CD4-positive, alpha-beta T cell treated with Interleukin-15 for 4 hours (primary cell): ENCODE results near the gene GOLIM4.
"Not testable (repeated sequence)": the region's sequence is repeated elsewhere in the genome, so short reads cannot be mapped to it uniquely, and the experiment has no call there.

Experiments
- DNase-seq: peaks from one replicate; pipeline ENCODE4 v3.0.0-alpha.2; 2020; ENCODE audit warnings: low spot score

Gene GOLIM4

GRCh38 chr3:168048414-168049330 lies 47.1 kb downstream of the GOLIM4 start:
- no peak for DNase-seq

GRCh38 chr3:168047936-168048335 lies 47.8 kb downstream of the GOLIM4 start:
- DNase-seq = no peak

- DNase-seq = peak; percentile 32
These were observed 48.4 kb downstream of the GOLIM4 start for GRCh38 chr3:168047190-168047795.

- no peak for DNase-seq
These were observed 51.7 kb downstream of the GOLIM4 start for GRCh38 chr3:168044049-168044448.

GRCh38 chr3:168040607-168041208 lies 55.0 kb downstream of the GOLIM4 start:
- DNase-seq = no peak

- DNase-seq = no peak
These were observed 58.7 kb downstream of the GOLIM4 start for GRCh38 chr3:168037020-168037419.

- no peak for DNase-seq
These were observed 59.1 kb downstream of the GOLIM4 start for GRCh38 chr3:168036619-168037018.

- no peak for DNase-seq
These were observed 61.4 kb downstream of the GOLIM4 start for GRCh38 chr3:168034152-168034928.

- DNase-seq = no peak
These were observed 65.1 kb downstream of the GOLIM4 start for GRCh38 chr3:168030577-168030976.

GRCh38 chr3:168029705-168030104 lies 66.0 kb downstream of the GOLIM4 start:
- DNase-seq = no peak

- DNase-seq = no peak
These were observed 67.6 kb downstream of the GOLIM4 start for GRCh38 chr3:168028086-168028485.

GRCh38 chr3:168026764-168027163 lies 69.0 kb downstream of the GOLIM4 start:
- no peak for DNase-seq

GRCh38 chr3:168025076-168025475 lies 70.6 kb downstream of the GOLIM4 start:
- no peak for DNase-seq

- DNase-seq = no peak
These were observed 71.2 kb downstream of the GOLIM4 start for GRCh38 chr3:168024537-168024941.

GRCh38 chr3:168021737-168022450 lies 73.8 kb downstream of the GOLIM4 start:
- DNase-seq = no peak

GRCh38 chr3:168011280-168011679 lies 84.4 kb downstream of the GOLIM4 start:
- not testable (repeated sequence) for DNase-seq

GRCh38 chr3:168006584-168006983 lies 89.1 kb downstream of the GOLIM4 start:
- DNase-seq = no peak

- no peak for DNase-seq
These were observed 91.8 kb downstream of the GOLIM4 start for GRCh38 chr3:168003911-168004310.

- DNase-seq = no peak
These were observed 92.8 kb downstream of the GOLIM4 start for GRCh38 chr3:168002786-168003368.

- DNase-seq = no peak
These were observed 94.5 kb downstream of the GOLIM4 start for GRCh38 chr3:168001244-168001643.

GRCh38 chr3:167998253-167998652 lies 97.5 kb downstream of the GOLIM4 start:
- no peak for DNase-seq
